PC-3 (cell line): ENCODE measurements around the gene RCSD1. TPM values are rescaled to one million over a fixed set of nuclear protein-coding genes. Genes with fewer than 3 reads are reported as not detected.

Source experiments
- ATAC-seq: fragments of 200-7000 bp; cut with Tn5 transposase; 2 replicates; pipeline ENCODE4 v1.9.1; 2020; ENCODE audit warnings: mild to moderate bottlenecking, moderate library complexity
- BruUV-seq: library from RNA; stranded (reverse); fragments of 400-500 nt; replicated peaks from 2 replicates; lab custom pipeline; 2021; lab: Mats Ljungman, UMichigan
- CTCF ChIA-PET: fragments of 300-600 bp; sonication (Branson Sonifier 250); formaldehyde crosslinking; loops from one replicate; lab custom pipeline; 2022; ENCODE audit warnings: antibody characterized with exemption; lab: Charles Lee
- POLR2A ChIA-PET: fragments of 300-600 bp; sonication (Branson Sonifier 250); formaldehyde crosslinking; loops from one replicate; lab custom pipeline; 2022; ENCODE audit warnings: antibody characterized with exemption; ENCODE audit not compliant: unreplicated experiment; lab: Charles Lee
- DNase-seq: peaks from one replicate; pipeline ENCODE4 v3.0.0-alpha.2; 2015
- H2AFZ ChIP-seq: fragments of 300-600 bp; sonication (generic); 2 replicates; pipeline ENCODE4 v1.6.0; 2016; ENCODE audit warnings: antibody characterized with exemption, low read length
- H3F3A ChIP-seq: fragments of 300-600 bp; sonication (generic); one replicate; pipeline ENCODE4 v1.6.0; 2017; ENCODE audit warnings: antibody characterized with exemption, low read length, control low read depth, mild to moderate bottlenecking; ENCODE audit not compliant: unreplicated experiment
- H3K27ac ChIP-seq: fragments of 300-600 bp; sonication (generic); 2 replicates; pipeline ENCODE4 v1.5.1; 2016; ENCODE audit warnings: mild to moderate bottlenecking, low read length
- H3K27me3 ChIP-seq: fragments of 300-600 bp; sonication (generic); 2 replicates; pipeline ENCODE4 v1.6.1; 2016; ENCODE audit warnings: low read length, mixed read lengths
- H3K36me3 ChIP-seq: fragments of 300-600 bp; sonication (generic); 2 replicates; pipeline ENCODE4 v1.6.1; 2016; ENCODE audit warnings: low read depth, mixed run types, low read length, mixed read lengths
- H3K4me1 ChIP-seq: fragments of 300-600 bp; sonication (generic); 2 replicates; pipeline ENCODE4 v1.5.1; 2016; ENCODE audit warnings: low read length; ENCODE audit not compliant: insufficient read depth
- H3K4me2 ChIP-seq: fragments of 300-600 bp; sonication (generic); 2 replicates; pipeline ENCODE4 v1.6.0; 2016; ENCODE audit warnings: low read length
- H3K4me3 ChIP-seq: fragments of 300-600 bp; sonication (generic); 2 replicates; pipeline ENCODE4 v1.5.1; 2016; ENCODE audit warnings: mild to moderate bottlenecking, low read length, mixed read lengths
- H3K79me2 ChIP-seq: fragments of 300-600 bp; sonication (generic); 2 replicates; pipeline ENCODE4 v1.6.1; 2017; ENCODE audit warnings: low read length, mixed read lengths
- H3K9ac ChIP-seq: fragments of 300-600 bp; sonication (generic); 2 replicates; pipeline ENCODE4 v1.6.0; 2016; ENCODE audit warnings: mild to moderate bottlenecking, low read length
- H3K9me2 ChIP-seq: fragments of 300-600 bp; sonication (generic); replicated peaks from 2 replicates; pipeline ENCODE4 v1.6.1; 2016; ENCODE audit warnings: mixed run types, low read length, mixed read lengths
- H3K9me3 ChIP-seq: fragments of 300-600 bp; sonication (generic); 2 replicates; pipeline ENCODE4 v1.6.1; 2016; ENCODE audit warnings: low read length, mixed read lengths
- H4K20me1 ChIP-seq: fragments of 300-600 bp; sonication (generic); 2 replicates; pipeline ENCODE4 v1.6.1; 2016; ENCODE audit warnings: low read length, mixed read lengths
- CTCF ChIP-seq: fragments of 300-600 bp; sonication (generic); conservative IDR thresholded peaks from 2 replicates; pipeline ENCODE4 v1.5.1; 2017; ENCODE audit warnings: antibody characterized with exemption, low read depth, mild to moderate bottlenecking, low read length
- EZH2 ChIP-seq: fragments of 300-600 bp; sonication (generic); IDR thresholded peaks from one replicate; pipeline ENCODE4 v1.6.1; 2017; ENCODE audit warnings: antibody characterized with exemption, mild to moderate bottlenecking, low read length; ENCODE audit not compliant: unreplicated experiment
- EZH2phosphoT487 ChIP-seq: fragments of 300-600 bp; sonication (generic); IDR thresholded peaks from 2 replicates; pipeline ENCODE4 v1.6.1; 2018; ENCODE audit warnings: mild to moderate bottlenecking, antibody characterized with exemption, low read length, borderline replicate concordance
- intact Hi-C: fragments of 100-400 bp; cut with micrococcal nuclease; formaldehyde crosslinking; loops from 2 replicates; pipeline ENCODE4 v1.9.0; 2023
- total RNA-seq: library from RNA; depleted of rRNA; stranded (reverse); fragments of >200 nt; gene quantifications from 2 replicates; pipeline ENCODE4 v1.2.3, GENCODE V29; 2014

Gene RCSD1
- total RNA-seq, 1 experiment from 2014 or later = not detected

- Histone ChIP-seq H2AFZ (no peak overlapping the region), H3K9ac (no peak overlapping the region), H4K20me1 (no peaks in the 10 kb centered on the region), H3K9me2 (no peaks in the 10 kb centered on the region), H3K4me2 (no peak overlapping the region), H3K4me3 (no peak overlapping the region), H3K79me2 (no peaks in the 10 kb centered on the region), H3F3A (no peaks in the 10 kb centered on the region), H3K9me3 (no peaks in the 10 kb centered on the region), H3K27ac (no peak overlapping the region), H3K36me3 (no peaks in the 10 kb centered on the region), H3K27me3 (peaks cover 55% of the 10 kb centered on the region), H3K4me1 (no peaks in the 10 kb centered on the region)
- TF ChIP-seq CTCF (no peak), EZH2phosphoT487 (no peak), EZH2 (no peak)
- no TSS peak for BruUV-seq
- POLR2A ChIA-PET = no interaction called here
- DNase-seq = no peak
- CTCF ChIA-PET = no interaction called here
- no peak for ATAC-seq
- intact Hi-C loops = no loop called here
Observed at GRCh38 chr1:167701510-167701909, 71.5 kb downstream of the RCSD1 start.

- Histone ChIP-seq H3K9me3 (no peaks in the 10 kb centered on the region), H3K4me3 (no peak overlapping the region), H3K36me3 (no peaks in the 10 kb centered on the region), H3K4me1 (no peaks in the 10 kb centered on the region), H3F3A (no peaks in the 10 kb centered on the region), H3K27ac (no peak overlapping the region), H3K79me2 (no peaks in the 10 kb centered on the region), H3K9ac (no peak overlapping the region), H3K4me2 (no peak overlapping the region), H3K9me2 (no peaks in the 10 kb centered on the region), H3K27me3 (peaks cover 55% of the 10 kb centered on the region), H4K20me1 (no peaks in the 10 kb centered on the region), H2AFZ (no peak overlapping the region)
- BruUV-seq = no TSS peak
- intact Hi-C loops = no loop called here
- TF ChIP-seq EZH2phosphoT487 (no peak), CTCF (no peak), EZH2 (no peak)
- DNase-seq (no peak), ATAC-seq (no peak)
- CTCF ChIA-PET = no interaction called here
- POLR2A ChIA-PET = no interaction called here
Observed at GRCh38 chr1:167703557-167703956, 73.5 kb downstream of the RCSD1 start.

- CTCF ChIA-PET = interaction anchor here (0.6 kb wide), 1 partner anchor 105 kb away, joined by 3 read pairs; no protein-coding TSS in a partner anchor
- intact Hi-C loops = no loop called here
Observed at GRCh38 chr1:167704715-167705114, 74.7 kb downstream of the RCSD1 start.

More at GRCh38 chr1:167704715-167705114, 74.7 kb downstream of the RCSD1 start:
- Histone ChIP-seq H4K20me1 (no peaks in the 10 kb centered on the region), H3K4me3 (no peak overlapping the region), H3K27ac (no peak overlapping the region), H3K27me3 (peaks cover 55% of the 10 kb centered on the region), H3K9ac (no peak overlapping the region), H2AFZ (no peak overlapping the region), H3K9me2 (no peaks in the 10 kb centered on the region), H3K36me3 (no peaks in the 10 kb centered on the region), H3F3A (no peaks in the 10 kb centered on the region), H3K79me2 (no peaks in the 10 kb centered on the region), H3K9me3 (no peaks in the 10 kb centered on the region), H3K4me2 (no peak overlapping the region), H3K4me1 (no peaks in the 10 kb centered on the region)
- BruUV-seq = no TSS peak
- ATAC-seq (no peak), DNase-seq (no peak)
- POLR2A ChIA-PET = interaction anchor here (0.5 kb wide), 1 partner anchor 394 kb away, joined by 3 read pairs; no protein-coding TSS in a partner anchor
- TF ChIP-seq CTCF = no peak
- no peak for TF ChIP-seq EZH2phosphoT487
- TF ChIP-seq EZH2 = no peak
